HG02885 (cell line): Measurements from ENCODE around the gene CNOT6.

Experiments used
- ATAC-seq: cut with Tn5 transposase; IDR thresholded peaks from one replicate; pipeline ENCODE4 v1.9.1; 2021; ENCODE audit warnings: mild to moderate bottlenecking; ENCODE audit not compliant: unreplicated experiment, poor library complexity

CNOT6 gene

GRCh38 chr5:180558232-180558631 is 64.1 kb downstream of the CNOT6 start:
- no peak for ATAC-seq

- no peak for ATAC-seq
These were observed 69.8 kb downstream of the CNOT6 start for GRCh38 chr5:180563994-180564393.

GRCh38 chr5:180568914-180569313 is 74.7 kb downstream of the CNOT6 start:
- ATAC-seq, result no peak

- ATAC-seq, result no peak
These were observed 81.4 kb downstream of the CNOT6 start for GRCh38 chr5:180575571-180575970.

- ATAC-seq, result no peak
These were observed 86.5 kb downstream of the CNOT6 start for GRCh38 chr5:180580681-180581080.

GRCh38 chr5:180583738-180584137 is 89.6 kb downstream of the CNOT6 start:
- ATAC-seq, result no peak

GRCh38 chr5:180586204-180586603 is 92.0 kb downstream of the CNOT6 start:
- ATAC-seq, result no peak

GRCh38 chr5:180586870-180587269 is 92.7 kb downstream of the CNOT6 start:
- ATAC-seq, result no peak

- ATAC-seq, result no peak
These were observed 95.8 kb downstream of the CNOT6 start for GRCh38 chr5:180589771-180590542.

GRCh38 chr5:180590543-180591310 is 96.5 kb downstream of the CNOT6 start:
- ATAC-seq, result no peak

- no peak for ATAC-seq
These were observed 97.2 kb downstream of the CNOT6 start, which contains the start of gene SCGB3A1 for GRCh38 chr5:180591311-180591887. Gene SCGB3A1, minus strand, starts transcription at chr5:180591499. Its CDS starts 37 bp downstream, at chr5:180591462.

GRCh38 chr5:180592176-180592575 is 98.0 kb downstream of the CNOT6 start:
- no peak for ATAC-seq

- no peak for ATAC-seq
These were observed 99.4 kb downstream of the CNOT6 start for GRCh38 chr5:180593446-180594206.

- ATAC-seq, result no peak
These were observed 100.3 kb downstream of the CNOT6 start for GRCh38 chr5:180594311-180595045.

GRCh38 chr5:180595046-180595379 is 100.8 kb downstream of the CNOT6 start:
- no peak for ATAC-seq

GRCh38 chr5:180595381-180596114 is 101.4 kb downstream of the CNOT6 start:
- ATAC-seq, result no peak

- no peak for ATAC-seq
These were observed 102.0 kb downstream of the CNOT6 start for GRCh38 chr5:180596115-180596667.

- ATAC-seq, result no peak
These were observed 102.6 kb downstream of the CNOT6 start for GRCh38 chr5:180596668-180597231.

- ATAC-seq, result no peak
These were observed 104.1 kb downstream of the CNOT6 start for GRCh38 chr5:180598316-180598701.
